Measurements from ENCODE around the gene CTNNBL1.

The CTNNBL1 gene

GRCh38 chr20:37775200-37775599, 81.4 kb downstream of the CTNNBL1 start:
- in situ Hi-C loops (cut with MboI; ENCODE audit: low sequenced_read_pairs), result no loop called here

DNA sequence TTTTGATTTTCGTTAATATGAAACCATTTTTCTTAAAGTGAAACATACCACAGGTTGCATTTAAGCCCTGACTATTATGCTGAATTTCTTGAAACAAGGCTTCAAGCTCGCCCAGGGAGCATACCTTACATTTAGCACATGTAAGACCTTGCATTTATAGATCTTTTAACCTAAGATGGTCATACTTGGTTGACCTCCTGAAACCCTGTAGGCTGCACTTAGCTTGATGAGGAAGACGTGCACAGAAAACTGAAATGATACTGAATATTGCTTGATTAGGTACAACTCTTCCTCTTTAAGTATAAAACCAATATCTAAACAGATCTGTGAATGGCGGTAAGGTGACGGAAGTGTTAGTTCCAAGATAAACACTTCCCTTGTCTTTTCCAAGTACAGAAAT, 82.2 kb downstream of the CTNNBL1 start:
- in situ Hi-C loops (cut with MboI; ENCODE audit: low sequenced_read_pairs), result no loop called here

DNA sequence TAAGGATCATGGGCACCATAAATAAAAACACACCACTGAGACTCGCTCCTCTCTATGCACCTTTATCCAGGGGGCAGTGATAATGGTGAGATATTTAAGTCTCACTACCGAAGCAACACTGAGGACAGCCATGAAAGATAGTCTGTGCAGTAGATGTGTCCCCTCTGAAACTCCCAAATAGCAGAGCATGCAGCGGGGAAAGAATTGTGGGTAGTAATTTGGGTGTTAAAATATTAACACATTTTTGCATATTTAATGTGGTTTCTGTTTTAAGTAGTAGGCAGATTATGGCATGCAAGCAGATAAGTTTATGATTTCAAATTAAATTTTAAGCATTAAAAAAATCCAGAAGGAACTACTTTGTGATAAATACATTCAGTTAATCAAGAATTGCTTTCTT, 82.7 kb downstream of the CTNNBL1 start:
- in situ Hi-C loops (cut with MboI; ENCODE audit: low sequenced_read_pairs), result no loop called here

DNA sequence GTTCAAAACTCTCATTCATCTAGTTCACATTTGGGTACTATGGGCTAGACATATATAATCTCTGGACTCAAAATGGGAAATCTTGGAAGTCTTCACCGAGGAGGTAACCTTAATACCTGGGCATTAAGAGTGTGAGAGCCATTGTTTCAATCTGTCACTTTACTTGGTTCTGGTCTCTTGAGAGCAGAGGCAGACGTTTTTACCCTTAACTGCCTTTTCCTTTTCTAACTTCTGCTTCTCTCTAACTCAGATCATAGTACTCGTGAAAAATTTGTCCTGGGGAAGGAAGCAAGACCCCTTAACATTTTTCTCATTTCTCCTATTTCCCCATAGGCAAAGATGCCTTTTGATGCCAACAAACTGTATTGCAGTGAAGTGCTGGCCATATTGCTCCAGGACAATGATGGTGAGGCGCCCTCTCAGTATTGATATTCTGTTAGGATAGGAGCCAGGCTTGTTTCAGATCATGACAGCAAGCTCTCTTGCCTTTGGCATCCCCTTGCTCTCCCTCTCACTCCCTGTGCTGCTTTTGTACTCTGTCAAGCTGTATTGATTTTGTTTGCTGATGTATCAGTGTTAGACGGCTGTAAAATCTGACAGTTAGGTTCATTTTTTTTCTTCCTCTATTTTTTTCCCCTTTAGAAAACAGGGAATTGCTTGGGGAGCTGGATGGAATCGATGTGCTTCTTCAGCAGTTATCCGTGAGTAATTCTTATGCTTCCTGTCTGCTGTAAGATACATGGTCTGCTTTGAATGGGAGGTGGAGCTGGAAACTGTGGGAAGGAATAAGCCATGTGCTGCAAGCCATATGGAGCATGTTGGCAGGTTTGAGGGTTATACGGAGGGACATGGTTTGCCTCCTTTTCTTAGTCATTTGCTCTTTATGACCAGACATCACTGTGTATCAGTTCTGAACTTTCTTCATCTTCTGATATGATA, 83.5 kb downstream of the CTNNBL1 start:
- in situ Hi-C loops (cut with MboI; ENCODE audit: low sequenced_read_pairs), result no loop called here

DNA sequence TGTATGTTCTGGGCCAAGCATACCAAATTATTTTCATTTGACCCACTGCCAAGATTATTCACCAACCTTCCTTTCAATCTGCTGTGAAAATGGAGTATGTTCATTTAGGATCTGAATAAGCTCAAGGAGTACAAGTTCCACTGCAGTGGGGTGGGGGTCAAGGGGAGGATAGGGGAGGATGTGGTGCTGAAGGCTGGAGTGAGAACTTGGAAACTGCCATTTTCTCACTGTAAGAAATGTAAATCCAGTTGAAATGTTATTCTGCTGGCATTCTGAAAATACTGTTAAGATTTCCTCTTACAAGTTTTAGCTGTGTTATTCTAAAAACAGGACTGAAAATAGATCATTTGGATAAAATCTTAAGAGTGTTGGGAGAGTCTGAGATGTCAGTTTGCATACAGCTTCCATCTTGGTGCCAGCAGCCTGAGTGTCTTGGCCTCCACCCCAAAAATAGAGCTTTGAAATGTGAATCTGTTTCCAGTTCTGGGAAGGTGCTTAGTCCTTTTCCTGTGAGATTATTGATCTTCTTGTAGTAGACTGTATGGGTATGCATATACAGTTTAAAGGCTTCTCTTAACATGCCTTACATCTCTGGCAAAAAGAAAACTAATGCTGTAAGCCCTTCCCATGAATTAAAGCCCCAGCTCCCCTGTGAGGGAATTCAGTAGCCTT, 84.3 kb downstream of the CTNNBL1 start:
- in situ Hi-C loops (cut with MboI; ENCODE audit: low sequenced_read_pairs), result no loop called here

- in situ Hi-C loops (cut with MboI; ENCODE audit: low sequenced_read_pairs), result no loop called here
Observed at GRCh38 chr20:37781626-37782025, 87.8 kb downstream of the CTNNBL1 start.

DNA sequence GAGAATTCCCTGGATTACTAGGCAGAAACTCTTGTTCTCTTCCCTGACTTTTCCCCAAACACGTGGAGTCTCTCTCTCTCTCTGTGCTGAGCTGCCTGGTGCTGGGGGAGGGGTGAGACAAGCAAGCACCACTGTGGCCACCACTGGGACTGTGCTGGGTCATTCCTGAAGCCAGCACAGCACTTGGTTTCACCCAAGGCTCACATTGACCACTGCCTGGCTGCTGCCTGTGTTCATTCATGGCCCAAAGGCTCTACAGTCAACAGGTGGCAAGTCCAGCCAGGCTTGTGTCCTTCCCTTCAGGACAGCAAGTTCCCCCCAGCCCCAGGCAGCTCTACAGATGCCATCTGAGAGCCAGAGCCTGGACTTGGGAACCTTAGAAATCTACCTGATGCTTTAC, 92.2 kb downstream of the CTNNBL1 start:
- in situ Hi-C loops (cut with MboI; ENCODE audit: low sequenced_read_pairs), result no loop called here

- in situ Hi-C loops (cut with MboI; ENCODE audit: low sequenced_read_pairs), result no loop called here
Observed at GRCh38 chr20:37789408-37789807, 95.6 kb downstream of the CTNNBL1 start.

DNA sequence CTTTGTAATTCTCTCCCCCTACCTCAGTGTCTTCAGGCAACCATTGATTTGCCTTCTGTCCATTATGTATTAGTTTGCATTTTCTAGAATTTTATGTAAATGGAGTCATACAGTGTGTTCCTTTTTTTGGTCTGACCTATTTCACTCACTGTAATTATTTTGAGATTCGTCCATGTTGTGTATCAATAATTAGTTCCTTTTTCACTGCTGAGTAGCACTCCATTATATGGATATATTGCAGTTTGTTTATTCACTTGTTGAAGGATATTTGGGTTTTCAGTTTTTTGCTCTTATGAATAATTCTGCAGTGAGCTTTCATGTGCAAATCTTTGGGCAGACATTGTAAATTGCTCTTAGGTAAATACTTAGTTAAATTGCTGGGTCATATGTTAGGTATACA, 97.1 kb downstream of the CTNNBL1 start:
- in situ Hi-C loops (cut with MboI; ENCODE audit: low sequenced_read_pairs), result no loop called here

DNA sequence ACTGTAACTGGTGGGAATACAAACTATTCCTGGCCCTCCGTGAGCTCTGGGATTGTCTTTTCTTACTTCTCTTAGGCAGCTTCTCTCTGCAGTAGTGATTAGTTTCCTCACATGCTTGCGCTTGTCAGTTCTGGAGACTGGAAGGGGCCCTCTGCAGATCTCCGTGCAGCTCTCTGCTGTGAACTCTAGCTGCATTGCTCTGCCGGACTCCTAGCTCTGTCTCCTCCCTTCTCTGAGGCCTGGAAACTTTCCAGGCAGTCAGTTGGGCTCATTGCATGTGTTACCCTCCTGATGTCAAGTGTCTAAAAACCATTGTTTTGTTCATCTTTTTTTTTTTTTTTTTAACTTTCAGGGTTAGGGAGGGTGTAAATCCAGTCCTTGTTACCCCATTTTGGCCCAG, 102.3 kb downstream of the CTNNBL1 start:
- in situ Hi-C loops (cut with MboI; ENCODE audit: low sequenced_read_pairs), result no loop called here

- in situ Hi-C loops (cut with MboI; ENCODE audit: low sequenced_read_pairs), result no loop called here
Observed at GRCh38 chr20:37796733-37797132, 102.9 kb downstream of the CTNNBL1 start.

- in situ Hi-C loops (cut with MboI; ENCODE audit: low sequenced_read_pairs), result no loop called here
Observed at GRCh38 chr20:37797669-37798175, 103.9 kb downstream of the CTNNBL1 start.

DNA sequence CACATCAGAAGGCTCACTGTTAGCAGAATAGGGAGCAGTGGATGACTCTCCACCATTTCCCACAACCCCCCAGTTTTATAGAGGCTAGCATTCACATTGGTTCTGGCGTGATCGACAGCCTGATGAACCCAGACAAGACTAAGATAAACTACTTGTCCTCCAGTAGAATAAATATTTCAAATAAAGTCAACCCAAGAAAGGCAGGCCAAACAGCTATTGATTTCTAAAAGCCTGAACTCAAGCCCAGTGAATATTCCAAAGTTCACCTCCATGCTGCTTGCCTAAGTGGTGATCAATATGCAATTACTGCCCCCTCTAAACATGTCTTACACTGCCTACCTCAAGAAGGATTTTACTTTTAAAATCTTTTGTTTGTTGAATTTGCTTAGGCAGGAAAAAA, 104.5 kb downstream of the CTNNBL1 start:
- in situ Hi-C loops (cut with MboI; ENCODE audit: low sequenced_read_pairs), result no loop called here

DNA sequence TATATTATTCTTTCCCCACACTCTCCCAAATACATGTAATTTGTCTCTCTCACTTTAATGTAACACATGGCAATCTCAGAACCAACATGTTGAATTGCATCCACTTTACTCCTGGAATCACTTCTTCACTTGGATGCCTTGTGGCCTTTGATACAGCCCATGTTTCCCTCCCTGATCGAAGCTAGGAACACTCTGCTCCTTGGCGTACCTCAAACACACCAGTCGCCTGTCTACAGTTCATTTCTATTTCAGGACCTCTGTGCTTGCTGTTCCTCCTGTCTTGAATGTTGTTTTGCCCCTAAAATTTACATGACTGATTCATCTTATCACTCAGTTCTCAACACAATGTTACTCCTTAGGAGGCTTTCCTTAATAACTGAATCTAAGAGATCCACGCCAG, 106.8 kb downstream of the CTNNBL1 start:
- in situ Hi-C loops (cut with MboI; ENCODE audit: low sequenced_read_pairs), result no loop called here

- in situ Hi-C loops (cut with MboI; ENCODE audit: low sequenced_read_pairs), result no loop called here
Observed at GRCh38 chr20:37801921-37802320, 108.1 kb downstream of the CTNNBL1 start.

DNA sequence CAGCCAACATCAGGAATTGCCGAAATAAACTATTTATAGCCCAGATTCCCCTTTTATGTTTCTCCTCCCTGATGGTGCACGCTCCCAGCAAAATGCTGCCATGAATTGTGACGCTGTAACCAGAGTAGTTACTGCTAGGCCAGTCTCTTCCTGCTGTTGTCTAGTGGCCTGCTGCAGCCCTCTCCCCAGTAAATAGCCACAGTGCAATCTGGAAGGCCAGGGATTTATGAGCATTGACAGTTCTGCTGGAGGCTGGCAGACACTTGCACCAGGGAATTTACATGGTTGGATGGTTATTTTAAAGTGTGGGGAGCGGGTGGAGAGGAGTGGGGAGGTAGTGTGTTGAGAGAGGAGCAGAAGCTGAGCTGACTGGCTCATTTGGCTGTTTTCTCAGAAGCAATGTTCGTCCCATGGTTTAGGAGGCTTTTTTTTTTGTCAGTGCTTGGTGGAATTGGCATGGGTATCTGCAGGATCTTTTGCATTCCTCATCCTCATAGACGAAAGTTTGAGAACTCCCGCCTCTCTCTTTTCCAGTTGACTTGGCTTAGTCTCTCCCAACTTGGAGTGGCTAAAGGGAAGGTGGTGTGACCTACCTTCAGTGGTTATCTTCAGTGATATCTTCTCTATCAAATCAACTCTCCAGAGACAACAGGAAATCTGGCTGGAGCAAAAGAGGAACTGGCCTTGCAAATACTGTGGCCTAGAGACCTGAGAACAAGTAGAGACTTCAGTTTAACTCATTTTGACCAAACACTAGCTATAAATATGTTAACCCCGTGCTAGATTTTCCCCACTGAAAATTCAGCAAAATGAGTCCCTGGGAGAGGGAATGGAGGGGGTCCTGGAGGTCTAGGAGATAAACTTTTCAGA, 109.8 kb downstream of the CTNNBL1 start:
- in situ Hi-C loops (cut with MboI; ENCODE audit: low sequenced_read_pairs), result no loop called here

GRCh38 chr20:37804584-37805566, 111.0 kb downstream of the CTNNBL1 start:
- in situ Hi-C loops (cut with MboI; ENCODE audit: low sequenced_read_pairs), result no loop called here

DNA sequence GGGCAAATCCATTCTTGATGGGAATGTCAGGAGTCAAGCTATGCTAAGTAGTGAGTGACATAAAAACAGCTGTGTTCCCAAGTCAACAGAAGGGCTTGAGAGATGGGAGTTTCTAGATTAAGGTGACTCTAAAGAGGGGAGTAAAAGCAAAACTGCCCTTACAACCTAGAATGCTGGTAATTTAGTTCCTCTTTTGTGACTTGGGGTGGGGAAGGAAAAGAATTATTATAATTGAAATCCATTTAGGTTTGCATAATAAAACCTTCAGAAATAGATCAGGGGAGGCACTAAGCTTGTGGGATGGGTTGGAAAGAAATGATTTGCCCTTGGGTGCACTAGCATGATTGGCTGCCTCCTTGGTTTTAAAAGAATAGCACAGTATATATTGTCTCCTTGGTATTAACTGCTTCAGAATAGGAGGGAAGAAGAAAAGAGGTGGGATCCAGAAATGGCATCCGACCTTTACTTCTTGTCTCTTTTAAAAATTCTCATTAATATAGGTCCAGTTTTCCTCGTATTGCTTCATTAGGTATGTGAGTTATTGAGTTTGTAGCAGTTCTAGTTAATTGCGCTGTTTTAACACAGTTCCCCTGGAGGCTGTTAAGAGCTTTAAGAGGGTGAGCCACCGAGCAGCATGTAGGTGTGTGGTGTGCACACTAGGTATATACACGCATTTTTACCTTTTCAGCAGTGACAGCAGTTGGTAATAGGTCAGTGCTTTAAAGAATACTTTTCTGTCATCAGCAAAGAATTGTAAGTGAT, 113.8 kb downstream of the CTNNBL1 start:
- in situ Hi-C loops (cut with MboI; ENCODE audit: low sequenced_read_pairs), result no loop called here

Measured in HL-60/S4 treated with retinoic acid at 250 ng/mL for 4 days and 3 days (cell line).